HPDE6-E6E7 (cell line): Measurements from ENCODE around the gene GRB10.

Experiments used
- DNase-seq: peaks from one replicate; pipeline ENCODE4 v3.0.0; 2011; ENCODE audit warnings: missing footprints; ENCODE audit errors: extremely low spot score

GRB10 gene

DNA sequence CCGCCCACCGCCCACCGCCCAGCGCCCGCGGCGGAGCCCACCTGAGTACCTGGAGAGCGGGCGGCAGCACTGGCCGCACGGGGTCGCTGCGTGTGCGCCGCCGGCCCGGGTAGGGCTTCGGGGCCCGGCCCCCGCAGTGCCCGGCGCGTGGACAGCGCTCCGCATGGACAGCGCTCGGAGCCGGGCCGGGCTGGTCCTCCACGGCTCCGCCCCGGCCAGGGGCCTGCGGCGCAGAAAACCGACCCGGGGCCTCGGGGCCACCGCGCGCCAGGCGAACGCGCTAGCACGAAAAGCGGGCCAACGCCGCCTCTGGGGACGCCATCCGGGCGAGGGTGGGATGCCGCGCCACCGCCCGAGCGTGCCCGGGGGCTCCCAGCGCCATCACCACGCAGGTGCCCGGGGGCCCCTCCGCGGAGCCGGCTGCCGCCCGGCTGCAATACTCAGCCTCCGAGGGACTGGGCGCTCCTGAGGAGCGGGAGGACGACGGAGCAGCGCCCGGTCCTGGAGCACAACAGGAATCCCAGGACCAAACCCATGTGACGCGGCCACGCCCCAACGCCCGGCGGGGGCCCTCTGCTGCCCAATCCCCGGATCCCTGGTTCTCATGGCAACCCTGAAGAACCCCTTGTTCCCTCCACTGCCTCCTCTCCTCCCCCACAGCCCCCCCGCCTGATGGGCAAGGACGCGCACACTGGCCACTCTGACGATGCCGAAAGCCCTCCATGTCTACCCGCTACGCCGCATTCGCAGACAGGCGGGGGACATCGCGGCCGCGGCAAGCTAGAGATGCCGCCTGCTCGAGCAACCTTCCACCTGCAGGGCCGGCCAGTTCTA, at the start of gene GRB10:
Gene GRB10, minus strand, starts transcription at position 522 of the 834 bp plus-strand sequence. CDS start 50,574 bp downstream, outside the sequence.
- DNase-seq: no peak

- DNase-seq: no peak
These were observed 46.1 kb upstream of the GRB10 start for GRCh38 chr7:50828801-50829200.

DNA sequence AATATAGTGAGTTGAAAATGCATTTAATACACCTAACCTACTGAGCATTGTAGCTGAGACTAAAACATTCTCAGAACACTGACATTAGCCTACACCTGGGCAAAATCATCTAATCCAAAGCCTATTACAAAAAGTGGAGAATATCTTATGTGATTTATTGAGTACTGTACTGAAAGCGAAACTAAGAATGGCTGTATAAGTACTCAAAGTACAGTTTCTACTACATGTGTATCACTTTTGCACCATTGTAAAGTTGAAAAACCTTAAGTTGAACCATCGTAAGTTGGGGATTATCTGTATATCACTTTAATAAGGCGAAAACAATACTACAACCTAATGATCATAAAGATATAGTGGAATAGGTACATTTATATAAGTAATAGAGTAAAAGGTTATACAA, 45.4 kb upstream of the GRB10 start:
- DNase-seq: no peak

DNA sequence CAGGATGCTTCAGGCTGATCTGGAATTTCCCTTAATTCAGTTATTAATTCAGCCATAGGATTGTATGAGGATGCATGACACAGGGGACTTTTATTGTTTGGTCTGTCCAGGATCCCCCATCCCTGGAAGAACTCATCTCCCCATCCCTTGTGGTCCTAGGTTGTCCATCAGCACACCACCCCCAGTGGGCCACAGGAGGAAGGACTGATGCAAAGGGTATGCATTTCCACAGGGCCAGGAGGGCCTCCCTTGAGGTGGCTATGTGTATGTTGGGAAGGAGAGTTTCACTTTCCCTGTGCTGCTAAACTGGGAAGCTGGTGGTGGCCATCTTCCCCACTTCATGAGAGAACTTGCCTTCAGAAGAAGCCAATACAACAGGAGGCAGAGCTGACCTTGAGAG, 44.6 kb upstream of the GRB10 start:
- no peak for DNase-seq

- DNase-seq: peak; percentile 71
These were observed 43.9 kb upstream of the GRB10 start for GRCh38 chr7:50826371-50827172.

DNA sequence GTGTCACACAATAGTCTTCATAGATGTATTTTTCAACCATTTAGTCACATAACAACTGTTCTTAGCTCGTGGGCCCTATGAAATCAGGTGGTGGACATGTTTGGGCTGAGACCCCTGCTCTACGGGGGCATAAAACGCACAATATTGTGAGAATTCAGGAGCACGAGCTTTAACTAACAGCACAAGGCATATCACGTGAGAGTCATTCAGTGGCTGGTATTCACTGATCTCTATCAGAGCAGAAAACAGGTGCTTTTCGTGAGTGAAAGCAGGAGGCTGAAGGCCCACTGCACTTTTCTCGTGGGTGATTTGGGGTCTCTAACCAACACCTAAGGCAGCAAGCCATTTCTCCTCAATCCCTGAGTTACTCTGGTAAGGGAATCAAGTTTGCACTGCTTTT, 42.8 kb upstream of the GRB10 start:
- no peak for DNase-seq

GRCh38 chr7:50824882-50825281, 42.2 kb upstream of the GRB10 start:
- DNase-seq: no peak

DNA sequence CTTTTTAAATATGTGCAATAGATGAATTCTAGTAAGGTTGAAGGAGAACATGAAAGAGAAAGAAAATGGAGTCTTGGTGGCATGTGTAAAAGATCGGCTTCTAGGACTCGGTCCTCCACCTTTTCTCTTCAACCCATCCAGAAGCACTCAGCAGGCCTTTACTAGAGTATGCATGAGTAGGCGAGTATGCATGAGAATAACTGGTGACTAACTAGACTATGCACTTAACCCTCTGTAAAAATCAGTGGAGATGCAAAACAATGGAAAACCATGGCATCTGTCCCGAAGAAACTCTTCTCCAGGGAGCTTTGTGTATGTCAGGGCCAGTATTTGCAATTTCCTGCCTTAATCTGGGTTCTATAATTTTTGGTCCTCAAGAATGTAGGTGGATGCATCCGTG, 40.0 kb upstream of the GRB10 start:
- DNase-seq: no peak

DNA sequence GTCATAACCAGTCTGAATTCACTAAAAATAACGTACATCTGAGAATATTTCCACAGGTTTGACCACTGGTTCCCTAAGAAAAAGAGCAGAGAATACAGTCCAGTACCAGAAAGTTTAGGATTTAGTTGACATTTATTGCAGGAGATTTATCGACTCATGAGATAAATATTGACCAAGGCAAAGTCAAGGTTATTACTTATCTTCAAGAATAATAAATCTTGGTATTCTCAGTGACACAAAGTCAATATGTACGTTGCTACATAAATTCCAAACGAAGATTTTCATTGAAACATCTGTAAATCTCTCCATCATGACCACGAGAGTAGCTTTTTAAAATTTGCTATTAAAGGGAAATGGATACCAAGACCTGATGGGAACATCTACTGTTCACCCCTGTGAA, 39.4 kb upstream of the GRB10 start:
- no peak for DNase-seq

- DNase-seq: no peak
These were observed 38.8 kb upstream of the GRB10 start for GRCh38 chr7:50821457-50822008.

DNA sequence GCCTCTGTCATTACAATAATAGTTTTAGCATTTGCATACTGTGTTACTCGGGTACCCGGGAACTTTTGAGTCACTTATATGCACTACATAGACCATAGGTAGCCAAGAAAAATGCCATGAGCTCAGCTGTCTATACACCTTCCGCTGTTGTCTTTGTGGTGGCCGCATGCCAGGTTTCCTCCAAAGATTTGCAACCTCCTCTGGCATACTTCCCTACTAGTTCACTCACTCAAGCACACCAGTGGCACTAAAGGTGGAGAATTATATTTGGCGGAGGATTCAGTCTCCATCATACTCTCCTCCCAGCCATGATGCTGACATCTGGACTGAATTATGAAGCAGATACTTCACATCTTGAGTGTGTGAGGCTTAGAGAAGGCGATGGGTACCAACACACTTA, 35.6 kb upstream of the GRB10 start:
- no peak for DNase-seq

- DNase-seq: no peak
These were observed 34.9 kb upstream of the GRB10 start for GRCh38 chr7:50817561-50817960.

- DNase-seq: no peak
These were observed 32.4 kb upstream of the GRB10 start for GRCh38 chr7:50815138-50815537.

DNA sequence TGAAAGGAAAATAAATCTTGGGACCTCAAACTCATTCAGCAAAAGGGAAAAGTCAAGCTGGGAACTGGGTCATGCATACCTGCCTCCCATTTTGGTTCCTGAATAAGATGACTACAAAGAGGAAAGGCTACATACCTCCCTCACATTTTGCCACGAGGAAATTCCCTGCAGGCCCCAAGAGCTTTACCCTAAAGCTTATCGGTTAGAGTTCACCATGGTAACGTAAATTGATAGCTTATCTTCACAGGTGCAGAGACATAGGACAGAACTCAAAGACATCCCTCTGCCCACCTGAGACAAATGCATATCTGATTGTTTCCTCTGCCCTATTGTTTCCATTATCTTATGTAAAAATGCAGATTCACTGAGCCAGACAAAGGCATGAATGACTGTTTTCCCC, 31.5 kb upstream of the GRB10 start:
- no peak for DNase-seq

DNA sequence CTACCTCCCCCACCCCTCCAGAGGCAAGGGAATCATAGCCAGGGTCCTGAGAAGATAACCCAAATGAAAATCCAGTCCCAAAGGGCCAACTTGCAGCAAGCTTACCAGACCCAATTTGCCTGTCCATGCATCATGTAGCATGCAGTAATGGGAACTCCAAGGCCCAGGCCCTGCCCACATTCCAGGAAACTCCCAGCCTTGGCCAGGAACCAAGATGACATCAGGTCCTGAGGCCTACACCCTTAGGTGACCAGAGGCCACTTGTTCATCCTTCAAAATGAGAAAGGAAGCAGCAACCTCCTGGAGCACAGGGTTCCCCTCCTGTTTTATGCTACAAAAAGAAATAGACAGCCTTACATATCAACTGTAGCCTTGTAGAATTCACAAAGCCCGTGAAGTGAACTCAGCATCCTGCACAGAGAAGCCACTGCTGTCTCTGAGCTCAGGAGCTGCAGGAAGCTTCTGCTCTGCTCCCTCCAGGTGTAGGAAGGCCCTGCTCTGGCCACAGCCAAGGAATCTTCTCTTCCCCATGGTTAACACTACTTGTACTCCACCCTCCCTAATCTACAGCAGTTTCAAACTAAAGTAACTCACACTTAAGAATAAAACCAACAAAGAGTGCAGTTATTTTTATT, 30.3 kb upstream of the GRB10 start:
- DNase-seq: peak; percentile 44

GRCh38 chr7:50812094-50812493, 29.4 kb upstream of the GRB10 start:
- DNase-seq: no peak

GRCh38 chr7:50808282-50808888, 25.7 kb upstream of the GRB10 start:
- DNase-seq: peak; percentile 46

- no peak for DNase-seq
These were observed 24.5 kb upstream of the GRB10 start for GRCh38 chr7:50807026-50807730.

- no peak for DNase-seq
These were observed 23.4 kb upstream of the GRB10 start for GRCh38 chr7:50806143-50806542.

DNA sequence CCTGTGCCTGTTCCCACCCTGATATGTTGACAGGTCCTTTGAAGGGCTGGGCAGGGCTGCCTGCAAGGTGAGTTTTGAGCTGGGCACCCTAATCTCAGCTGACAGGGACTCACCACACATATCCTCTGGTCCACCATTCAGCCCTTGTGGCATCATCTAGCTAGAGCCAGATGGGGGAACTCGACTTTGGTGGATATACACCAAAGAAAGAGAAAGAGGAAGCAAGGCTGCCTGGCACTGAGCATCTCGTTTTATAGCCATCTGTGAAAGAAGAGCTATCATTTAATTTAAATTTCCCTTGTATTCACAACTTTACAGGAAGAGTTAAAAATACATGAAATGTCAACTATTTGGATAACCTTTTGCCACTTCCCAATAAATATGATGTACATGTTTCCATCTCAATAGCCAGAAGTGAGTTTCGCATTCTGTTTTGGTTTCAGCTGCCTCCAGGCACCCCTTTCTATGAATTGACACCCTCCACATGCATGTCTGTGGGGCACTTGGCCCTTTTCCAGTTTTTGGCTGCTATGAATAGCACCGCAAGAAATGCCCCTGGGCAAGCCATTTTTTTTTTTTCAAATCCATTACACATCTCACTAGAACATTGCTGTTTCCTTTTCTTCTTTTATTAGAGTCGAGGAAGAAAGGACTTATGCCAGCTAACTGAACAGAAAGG, 22.9 kb upstream of the GRB10 start:
- DNase-seq: no peak
